HG03060 (cell line): ENCODE measurements around the gene SPINK8.
"Not testable (repeated sequence)": the region's sequence is repeated elsewhere in the genome, so short reads cannot be mapped to it uniquely, and the experiment has no call there.

ENCODE experiments used
- ATAC-seq: cut with Tn5 transposase; IDR thresholded peaks from one replicate; pipeline ENCODE4 v1.9.1; 2021; ENCODE audit warnings: low read depth, moderate number of reproducible peaks; ENCODE audit not compliant: unreplicated experiment

Gene SPINK8

DNA sequence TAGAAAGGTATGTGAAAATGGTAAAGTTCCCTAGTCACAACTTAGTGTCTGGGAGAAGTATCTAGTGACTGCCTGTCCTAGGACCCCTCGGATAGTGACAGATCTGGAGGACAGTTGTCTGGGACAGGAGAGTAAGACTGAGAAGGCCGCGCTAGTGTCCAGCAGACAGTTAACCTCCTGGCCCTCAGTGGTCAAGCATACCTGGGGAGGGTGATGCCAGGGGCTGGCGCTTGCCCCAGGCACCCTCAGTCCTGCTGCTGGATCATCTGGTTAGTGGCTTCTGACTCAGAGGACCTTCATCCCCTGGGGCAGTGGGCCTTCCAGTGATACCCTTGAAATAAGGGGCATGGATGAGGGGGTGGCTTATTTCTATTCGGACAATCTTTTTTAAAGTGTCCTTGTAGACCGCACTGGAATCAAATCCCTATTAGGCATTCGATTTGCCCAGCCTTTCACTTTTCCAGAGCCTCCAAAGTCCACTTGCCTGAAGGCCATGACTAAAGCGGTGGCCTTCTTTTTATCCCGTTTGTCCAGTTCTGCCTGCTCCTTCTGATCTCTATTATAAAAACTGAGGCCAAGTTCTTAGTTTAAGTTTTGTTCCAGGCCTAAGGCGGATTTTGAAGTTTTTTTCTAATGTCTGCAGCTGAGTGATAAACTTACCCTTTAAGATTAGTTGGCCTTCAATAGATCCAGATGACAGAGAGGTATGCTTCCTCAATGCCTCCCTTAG, 1.6 kb downstream of the SPINK8 start:
- ATAC-seq, result not testable (repeated sequence)

- ATAC-seq, result no peak
These were observed 12.5 kb downstream of the SPINK8 start for GRCh38 chr3:48320996-48321395.

DNA sequence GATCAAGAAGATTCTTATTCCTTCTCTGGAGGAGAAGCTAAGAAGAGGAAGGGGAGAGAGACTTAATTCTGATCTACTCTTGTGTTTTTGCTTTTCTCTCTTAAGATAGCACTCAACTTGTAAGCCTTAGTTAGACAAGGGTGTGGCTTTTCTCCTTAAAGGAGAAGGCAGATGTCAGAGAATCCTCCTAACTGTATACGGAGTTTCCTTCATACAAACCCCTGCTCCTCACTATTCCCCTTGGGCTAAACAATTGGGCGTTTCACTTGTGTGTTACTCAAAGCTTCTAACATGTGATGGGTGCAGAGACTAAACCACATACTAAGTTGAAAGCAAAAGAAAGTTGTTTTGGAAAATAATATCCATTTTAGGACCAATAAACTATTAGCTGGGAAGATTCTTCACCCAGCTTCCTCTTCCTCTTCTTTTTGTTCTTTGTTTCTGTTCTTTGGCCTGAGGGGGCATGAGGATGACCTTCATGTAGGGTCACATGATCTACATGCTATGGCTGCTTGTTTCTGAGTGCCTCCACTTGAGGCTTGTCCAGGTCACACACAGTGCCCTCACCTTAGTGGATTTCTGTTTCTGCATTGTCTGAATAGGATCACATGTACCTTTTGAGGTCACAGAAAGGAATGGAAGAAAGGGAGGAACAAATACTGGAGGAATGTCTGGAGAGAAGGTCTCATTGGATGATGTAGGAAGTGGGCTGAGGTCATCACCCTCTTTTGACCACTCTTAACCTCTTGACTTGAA, 14.6 kb downstream of the SPINK8 start:
- no peak for ATAC-seq

DNA sequence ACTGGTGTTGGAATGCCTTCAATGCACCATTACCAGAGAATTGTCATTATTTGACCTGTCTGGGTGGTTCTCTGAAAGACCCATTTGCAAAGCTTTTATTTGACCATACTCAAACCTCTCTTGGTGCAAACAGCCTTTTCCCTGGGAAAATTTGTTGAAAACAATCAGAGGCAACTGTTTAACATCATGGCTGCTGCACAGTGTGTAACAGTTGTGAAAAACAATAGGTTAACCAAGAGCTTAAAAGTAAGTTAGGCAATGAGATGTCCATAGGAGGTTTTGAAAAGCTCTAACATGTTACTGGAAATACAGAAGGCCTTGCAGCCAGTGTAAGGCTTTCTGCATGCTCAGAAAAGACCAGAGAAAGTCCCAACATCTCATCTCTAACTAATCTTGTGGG, 18.9 kb downstream of the SPINK8 start:
- no peak for ATAC-seq

- ATAC-seq, result no peak
These were observed 26.5 kb downstream of the SPINK8 start for GRCh38 chr3:48306860-48307530.

- no peak for ATAC-seq
These were observed 27.2 kb downstream of the SPINK8 start for GRCh38 chr3:48306290-48306689.

DNA sequence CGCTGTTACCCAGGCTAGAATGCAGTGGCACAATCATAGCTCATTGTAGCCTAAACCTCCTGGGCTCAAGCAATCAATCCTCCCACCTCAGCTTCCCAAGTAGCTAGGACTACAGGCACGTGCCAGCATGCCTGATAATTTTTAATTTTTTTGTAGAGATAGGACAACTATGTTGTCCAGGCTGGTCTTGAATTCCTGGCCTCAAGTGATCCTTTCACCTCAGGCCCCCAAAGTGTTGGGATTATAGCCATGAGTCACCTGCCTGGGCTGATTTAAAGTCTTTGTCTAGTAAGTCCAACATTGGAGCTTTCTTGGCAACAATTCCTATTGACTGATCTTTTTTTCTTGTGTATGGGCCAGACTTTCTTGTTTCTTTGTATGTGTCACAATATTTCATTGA, 28.1 kb downstream of the SPINK8 start:
- ATAC-seq, result no peak

GRCh38 chr3:48303021-48303420, 30.4 kb downstream of the SPINK8 start:
- ATAC-seq, result no peak

DNA sequence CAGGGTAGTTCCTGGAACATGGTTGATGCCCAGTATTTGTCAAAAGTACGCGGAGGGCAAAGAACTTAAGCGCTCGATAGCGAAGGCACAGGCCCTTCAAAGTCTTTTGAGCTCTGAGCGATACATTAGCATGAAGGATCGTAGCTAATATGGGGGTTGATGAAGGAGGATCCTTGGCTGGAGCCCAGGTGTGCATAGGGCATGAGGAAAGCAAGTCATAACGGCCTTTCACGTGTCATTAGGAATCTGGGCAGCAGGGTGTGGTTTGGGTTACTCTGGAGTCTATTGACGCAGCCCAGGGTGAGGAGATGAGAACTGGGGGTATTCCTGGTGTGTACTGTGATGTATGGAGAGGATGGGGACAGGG, 31.7 kb downstream of the SPINK8 start:
- ATAC-seq, result no peak

- ATAC-seq, result no peak
These were observed 32.3 kb downstream of the SPINK8 start, which contains the start of gene NME6 for GRCh38 chr3:48301020-48301799. NME6 (minus strand) TSS chr3:48301367.

- ATAC-seq, result no peak
These were observed 33.4 kb downstream of the SPINK8 start for GRCh38 chr3:48299746-48300712.

GRCh38 chr3:48297111-48297810, 36.2 kb downstream of the SPINK8 start:
- ATAC-seq, result no peak

DNA sequence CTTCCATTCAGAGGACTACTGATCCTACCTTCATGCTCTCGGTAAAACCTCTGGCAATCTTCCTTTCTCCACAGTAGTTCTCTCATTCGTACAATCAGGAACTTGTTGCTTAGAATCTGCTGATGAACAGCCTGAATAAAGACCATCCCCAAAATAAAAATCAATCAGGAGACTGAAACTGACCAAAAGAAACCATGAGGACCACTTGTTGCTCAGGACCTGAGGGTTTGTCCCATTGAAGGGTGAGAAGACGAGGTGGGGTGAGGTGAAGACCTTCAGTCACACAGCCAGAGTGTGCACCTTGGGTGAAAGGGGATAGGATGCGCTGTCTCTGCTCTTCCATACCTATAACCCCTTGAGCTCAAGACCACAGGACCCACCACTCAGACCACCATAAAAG, 36.8 kb downstream of the SPINK8 start:
- ATAC-seq, result no peak

- no peak for ATAC-seq
These were observed 38.7 kb downstream of the SPINK8 start for GRCh38 chr3:48294611-48295263.

GRCh38 chr3:48289659-48290058, 43.8 kb downstream of the SPINK8 start:
- ATAC-seq, result no peak

- ATAC-seq, result no peak
These were observed 46.4 kb downstream of the SPINK8 start for GRCh38 chr3:48287034-48287433.

DNA sequence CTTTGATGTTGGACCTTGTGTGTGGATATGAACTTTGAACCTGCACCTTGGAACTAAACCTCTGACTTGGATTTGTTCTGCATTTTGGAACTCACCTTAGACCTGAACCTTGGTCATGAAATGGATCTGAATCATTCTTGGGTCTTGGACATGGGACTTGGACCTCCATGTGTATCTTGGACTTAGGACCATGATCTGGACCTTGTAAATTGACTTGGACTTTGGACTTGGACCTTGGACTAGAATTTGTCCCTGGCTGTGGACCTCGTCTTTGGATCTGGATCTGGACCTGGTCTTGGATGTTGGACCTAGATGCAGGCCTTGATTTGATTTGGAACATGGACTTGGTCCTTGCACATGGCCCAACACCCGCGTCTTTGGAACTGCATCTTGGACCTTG, 47.2 kb downstream of the SPINK8 start:
- ATAC-seq, result no peak

DNA sequence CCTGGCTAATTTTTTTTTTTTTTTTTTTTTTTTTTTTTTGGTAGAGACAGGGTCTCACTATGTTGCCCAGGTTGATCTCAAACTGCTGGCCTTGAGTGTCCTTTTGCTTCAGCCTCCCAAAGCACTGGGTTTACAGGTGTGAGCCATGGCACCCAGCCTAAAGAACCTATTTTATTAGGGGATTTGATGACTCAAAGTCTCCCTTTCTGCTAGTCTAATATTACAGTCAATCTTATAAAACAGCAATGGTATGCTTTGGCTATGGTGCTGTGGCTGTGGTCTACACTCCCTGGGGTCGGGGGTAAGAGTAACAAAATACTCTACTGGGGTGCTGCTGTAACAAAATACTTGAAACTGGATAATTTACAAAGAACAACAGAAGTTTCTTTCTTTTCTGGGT, 47.8 kb downstream of the SPINK8 start:
- no peak for ATAC-seq

- no peak for ATAC-seq
These were observed 48.3 kb downstream of the SPINK8 start for GRCh38 chr3:48285132-48285531.
